CD14-positive monocyte (primary cell): ENCODE measurements around the gene MBP. TPM values are rescaled to one million over a fixed set of nuclear protein-coding genes. Genes with fewer than 3 reads are reported as not detected.

ENCODE experiments used
- DNase-seq, 3 donors: peaks; one replicate each; pipeline ENCODE4 v3.0.0-alpha.2; 2011 to 2022
- H2AFZ ChIP-seq: 2 replicates; pipeline ENCODE4 v1.6.0; 2012; ENCODE audit warnings: mild to moderate bottlenecking, low read depth, low read length, inconsistent platforms; ENCODE audit not compliant: insufficient read depth, poor library complexity, severe bottlenecking
- H3K27ac ChIP-seq, 2 donors: 1 replicate in 1 of 2; 2 replicates in 1 of 2; pipeline ENCODE4 v1.5.1; 2012 to 2013; ENCODE audit warnings: low read length in 2 of 2, control low read depth in 1 of 2, inconsistent platforms in 1 of 2, low read depth in 1 of 2, mild to moderate bottlenecking in 1 of 2
- H3K27me3 ChIP-seq, 2 donors: one replicate each; pipeline versions ENCODE4 v1.6.0 to v1.6.1; 2011 to 2013; ENCODE audit warnings: low read length in 2 of 2; ENCODE audit not compliant: control insufficient read depth in 2 of 2, insufficient read depth in 2 of 2
- H3K36me3 ChIP-seq, 2 donors: replicated peaks in 1 of 2; 1 replicate in 1 of 2; 2 replicates in 1 of 2; pipeline versions ENCODE4 v1.5.1 to v1.6.1; 2012 to 2013; ENCODE audit warnings: low read length in 2 of 2, control low read depth in 1 of 2, inconsistent platforms in 1 of 2, mild to moderate bottlenecking in 1 of 2; ENCODE audit not compliant: insufficient read depth in 2 of 2, control insufficient read depth in 1 of 2
- H3K4me1 ChIP-seq, 2 donors: 1 replicate in 1 of 2; 2 replicates in 1 of 2; pipeline versions ENCODE4 v1.5.1 to v1.6.1; 2012 to 2013; ENCODE audit warnings: low read length in 2 of 2, control low read depth in 1 of 2, inconsistent platforms in 1 of 2, mild to moderate bottlenecking in 1 of 2, moderate library complexity in 1 of 2; ENCODE audit not compliant: insufficient read depth in 2 of 2, control insufficient read depth in 1 of 2
- H3K4me2 ChIP-seq: replicated peaks from 2 replicates; pipeline ENCODE3; 2012; ENCODE audit warnings: low read length, moderate library complexity, mild to moderate bottlenecking; ENCODE audit not compliant: poor library complexity, severe bottlenecking; ENCODE audit errors: extremely low read depth
- H3K4me3 ChIP-seq, 3 experiments: fragments of 200-600 bp in 1 of 3; sonication (generic) in 1 of 3; replicated peaks in 1 of 3; 1 replicate in 2 of 3; 2 replicates in 1 of 3; pipeline ENCODE4 v1.5.1; 2011 to 2013; ENCODE audit warnings: low read length in 3 of 3, mild to moderate bottlenecking in 3 of 3, control low read depth in 2 of 3, low read depth in 2 of 3, inconsistent platforms in 1 of 3, moderate library complexity in 1 of 3
- H3K79me2 ChIP-seq: 2 replicates; pipeline ENCODE4 v1.6.0; 2012; ENCODE audit warnings: mild to moderate bottlenecking, control low read depth, inconsistent platforms, low read length, moderate library complexity; ENCODE audit not compliant: insufficient read depth
- H3K9ac ChIP-seq: 2 replicates; pipeline ENCODE4 v1.6.0; 2017; ENCODE audit warnings: low read length, mild to moderate bottlenecking; ENCODE audit not compliant: insufficient read depth, poor library complexity, severe bottlenecking
- H3K9me3 ChIP-seq, 2 donors: replicated peaks in 1 of 2; 1 replicate in 1 of 2; 2 replicates in 1 of 2; pipeline versions ENCODE4 v1.5.1 to v1.6.1; 2012 to 2013; ENCODE audit warnings: low read length in 2 of 2, control low read depth in 1 of 2; ENCODE audit not compliant: control insufficient read depth in 1 of 2, insufficient read depth in 1 of 2
- H4K20me1 ChIP-seq: 2 replicates; pipeline ENCODE4 v1.6.0; 2012; ENCODE audit warnings: mild to moderate bottlenecking, low read length, control low read depth, moderate library complexity; ENCODE audit not compliant: insufficient read depth
- H3K27ac Mint-ChIP-seq, 7 donors: one replicate each; pipeline ENCODE4 v1.8.0; 2020; ENCODE audit warnings: mild to moderate bottlenecking in 7 of 7, mixed read lengths in 7 of 7, moderate library complexity in 6 of 7, inconsistent platforms in 2 of 7
- H3K27me3 Mint-ChIP-seq, 3 donors: one replicate each; pipeline ENCODE4 v1.8.0; 2021 to 2022; ENCODE audit warnings: low read depth in 3 of 3, mild to moderate bottlenecking in 3 of 3, mixed read lengths in 3 of 3, moderate library complexity in 3 of 3, inconsistent platforms in 1 of 3
- H3K36me3 Mint-ChIP-seq, 2 donors: one replicate each; pipeline ENCODE4 v1.8.0; 2020; ENCODE audit warnings: mixed read lengths in 2 of 2, inconsistent platforms in 1 of 2, mild to moderate bottlenecking in 1 of 2
- H3K4me1 Mint-ChIP-seq: one replicate; pipeline ENCODE4 v1.8.0; 2020; ENCODE audit warnings: mild to moderate bottlenecking, mixed read lengths
- H3K4me3 Mint-ChIP-seq, 2 donors: one replicate each; pipeline ENCODE4 v1.8.0; 2020; ENCODE audit warnings: mild to moderate bottlenecking in 2 of 2, mixed read lengths in 2 of 2, moderate library complexity in 1 of 2
- H3K9me3 Mint-ChIP-seq, 7 donors: one replicate each; pipeline ENCODE4 v1.8.0; 2020 to 2022; ENCODE audit warnings: mixed read lengths in 7 of 7, mild to moderate bottlenecking in 6 of 7, moderate library complexity in 6 of 7, inconsistent platforms in 2 of 7
- WGBS: methylation state at CpG from one replicate; pipeline ENCODE4 v1.1.5; 2013; ENCODE audit warnings: missing lambda C conversion rate; ENCODE audit not compliant: insufficient coverage; 5-methylcytosine and 5-hydroxymethylcytosine counted together
- intact Hi-C, 2 donors: fragments of 100-400 bp; cut with micrococcal nuclease; formaldehyde crosslinking; loops; one replicate each; pipeline versions ENCODE4 v1.15.0 to v1.15.1; 2023
- polyA plus RNA-seq, 3 donors: library from polyadenylated mRNA; depleted of rRNA in 1 of 3; unstranded in 2 of 3; stranded (reverse) in 1 of 3; fragments of 300-500 nt in 2 of 3; fragments of >200 nt in 1 of 3; fragmentation: Illumina TruSeq in 2 of 3; gene quantifications; 1 replicate in 2 of 3; 2 replicates in 1 of 3; pipeline ENCODE4 v1.2.3, GENCODE V29; 2012 to 2021
- TF ChIP-seq, protein P1 (sequence below): fragments of 200-600 bp; IDR thresholded peaks from one replicate; pipeline ENCODE4 v1.8.0; 2022; ENCODE audit warnings: antibody characterized with exemption, mild to moderate bottlenecking

MBP gene
- polyA plus RNA-seq, 3 donors, result 47.7 to 81.0 (median 50.4) TPM

DNA sequence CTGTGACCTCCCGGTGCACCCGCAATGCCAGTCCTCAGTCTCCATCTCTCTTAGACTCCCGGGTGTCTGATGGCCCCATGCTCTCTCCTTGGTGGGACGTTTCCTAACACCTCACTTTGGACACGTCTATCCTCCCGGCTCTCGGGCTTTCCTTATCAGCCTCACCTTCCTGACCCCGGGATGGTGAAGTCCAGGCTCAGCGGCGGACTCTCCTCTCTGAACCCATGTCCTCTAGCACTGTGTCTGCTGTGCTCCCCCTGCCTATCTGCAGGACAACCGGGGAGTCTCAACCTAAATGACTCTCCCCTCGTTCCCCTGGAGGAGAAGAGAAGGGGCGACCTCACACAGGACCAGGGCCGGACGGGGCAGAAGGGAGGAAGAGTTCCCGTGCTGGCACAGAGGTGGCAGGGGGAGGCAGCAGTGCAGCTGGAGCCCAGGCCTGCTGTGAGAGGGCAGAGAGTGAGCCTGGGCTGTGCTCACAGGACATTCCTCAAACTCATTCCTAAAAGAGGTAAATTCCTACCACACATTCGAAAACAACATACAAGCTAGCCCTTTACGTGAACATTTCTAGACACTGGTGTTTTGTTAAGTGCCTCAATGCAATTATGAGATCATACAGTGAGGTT lies 41.9 kb downstream of the MBP start:
- no peak overlapping the region for H3K4me2 ChIP-seq
- no peak overlapping the region for H3K4me3 ChIP-seq
- no peak for DNase-seq
- Mint-ChIP-seq H3K4me1 (peaks cover 32% of the 10 kb centered on the region), H3K27ac (peak overlapping the region in 6 of 7 donors; percentile 22 to 90 (median 67)), H3K27me3 (peaks cover 0 to 3% (median 0%) of the 10 kb centered on the region in 3 donors), H3K9me3 (peaks cover 0 to 3% (median 0%) of the 10 kb centered on the region in 7 donors), H3K36me3 (peaks cover 73 to 81% of the 10 kb centered on the region in 2 donors), H3K4me3 (no peak overlapping the region)
- H3K79me2 ChIP-seq, result peaks cover 99% of the 10 kb centered on the region
- H3K4me1 ChIP-seq, result peaks cover 23 to 28% of the 10 kb centered on the region in 2 donors
- no peak overlapping the region for H2AFZ ChIP-seq
- peak overlapping the region in 1 of 2 donors; percentile 49 for H3K27ac ChIP-seq
- WGBS, result 96% methylated on average over 7 of the region's 18 CpGs
- peaks cover 5% of the 10 kb centered on the region for H4K20me1 ChIP-seq
- no peak overlapping the region for H3K9ac ChIP-seq
- H3K9me3 ChIP-seq, result no peaks in the 10 kb centered on the region
- H3K27me3 ChIP-seq, result no peaks in the 10 kb centered on the region
- peaks cover 21 to 78% of the 10 kb centered on the region in 2 donors for H3K36me3 ChIP-seq
- TF ChIP-seq, protein P1, sequence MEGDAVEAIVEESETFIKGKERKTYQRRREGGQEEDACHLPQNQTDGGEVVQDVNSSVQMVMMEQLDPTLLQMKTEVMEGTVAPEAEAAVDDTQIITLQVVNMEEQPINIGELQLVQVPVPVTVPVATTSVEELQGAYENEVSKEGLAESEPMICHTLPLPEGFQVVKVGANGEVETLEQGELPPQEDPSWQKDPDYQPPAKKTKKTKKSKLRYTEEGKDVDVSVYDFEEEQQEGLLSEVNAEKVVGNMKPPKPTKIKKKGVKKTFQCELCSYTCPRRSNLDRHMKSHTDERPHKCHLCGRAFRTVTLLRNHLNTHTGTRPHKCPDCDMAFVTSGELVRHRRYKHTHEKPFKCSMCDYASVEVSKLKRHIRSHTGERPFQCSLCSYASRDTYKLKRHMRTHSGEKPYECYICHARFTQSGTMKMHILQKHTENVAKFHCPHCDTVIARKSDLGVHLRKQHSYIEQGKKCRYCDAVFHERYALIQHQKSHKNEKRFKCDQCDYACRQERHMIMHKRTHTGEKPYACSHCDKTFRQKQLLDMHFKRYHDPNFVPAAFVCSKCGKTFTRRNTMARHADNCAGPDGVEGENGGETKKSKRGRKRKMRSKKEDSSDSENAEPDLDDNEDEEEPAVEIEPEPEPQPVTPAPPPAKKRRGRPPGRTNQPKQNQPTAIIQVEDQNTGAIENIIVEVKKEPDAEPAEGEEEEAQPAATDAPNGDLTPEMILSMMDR, result no peak
- intact Hi-C loops, result no loop called here

- no peaks in the 10 kb centered on the region for H3K27me3 Mint-ChIP-seq
- no peak for DNase-seq
- peak overlapping the region; percentile 8 to 50 for H3K27ac ChIP-seq
- peaks cover 21 to 72% of the 10 kb centered on the region in 2 donors for H3K36me3 ChIP-seq
- no peak overlapping the region for H2AFZ ChIP-seq
- intact Hi-C loops, result no loop called here
- H3K9ac ChIP-seq, result no peak overlapping the region
- H4K20me1 ChIP-seq, result peaks cover 5% of the 10 kb centered on the region
- H3K4me3 ChIP-seq, result no peak overlapping the region
- H3K9me3 ChIP-seq, result no peaks in the 10 kb centered on the region
- H3K9me3 Mint-ChIP-seq, result peaks cover 0 to 5% (median 0%) of the 10 kb centered on the region in 7 donors
- WGBS, result 97% methylated on average over 9 of the region's 9 CpGs
- peaks cover 30% of the 10 kb centered on the region for H3K4me1 Mint-ChIP-seq
- peak overlapping the region in 3 of 7 donors; percentile 17 to 90 (median 37) for H3K27ac Mint-ChIP-seq
- no peak overlapping the region for H3K4me2 ChIP-seq
- H3K4me1 ChIP-seq, result peaks cover 22 to 24% of the 10 kb centered on the region in 2 donors
- H3K79me2 ChIP-seq, result peaks cover 99% of the 10 kb centered on the region
- H3K4me3 Mint-ChIP-seq, result no peak overlapping the region
- H3K36me3 Mint-ChIP-seq, result peaks cover 67 to 76% of the 10 kb centered on the region in 2 donors
- no peaks in the 10 kb centered on the region for H3K27me3 ChIP-seq
- TF ChIP-seq, protein P1, result no peak
Observed at GRCh38 chr18:77089723-77090285, 42.8 kb downstream of the MBP start.
